SK-N-SH (cell line): ENCODE measurements around the gene SAMD4A. TPM values are rescaled to one million over a fixed set of nuclear protein-coding genes. Genes with fewer than 3 reads are reported as not detected.

Experiments used
- CTCF ChIA-PET: fragments of 300-600, 350-600 bp; formaldehyde crosslinking; extraction: SDS; loops from one replicate; lab custom pipeline; 2021; lab: Yijun Ruan, JAX
- POLR2A ChIA-PET: fragments of 350-600 bp; sonication (Branson Sonifier 250); formaldehyde crosslinking; extraction: SDS; loops from one replicate; lab custom pipeline; 2020; ENCODE audit warnings: antibody characterized with exemption, inconsistent platforms; lab: Yijun Ruan, JAX
- DNase-seq: peaks from one replicate; pipeline ENCODE4 v3.0.0; 2012
- H2AFZ ChIP-seq: fragments of 200-600 bp; sonication (generic); 2 replicates; pipeline ENCODE4 v1.8.1; 2016; ENCODE audit warnings: antibody characterized with exemption, mild to moderate bottlenecking, low read depth
- H3F3A ChIP-seq: fragments of 200-600 bp; sonication (generic); replicated peaks from 2 replicates; pipeline ENCODE3; 2016; ENCODE audit warnings: antibody characterized with exemption, mild to moderate bottlenecking; ENCODE audit not compliant: insufficient read depth
- H3K27ac ChIP-seq, 2 experiments: fragments of 200-500 bp in 1 of 2; fragments of 200-600 bp in 1 of 2; sonication (Bioruptor generic) in 1 of 2; sonication (generic), shearing (Covaris generic) in 1 of 2; 2 replicates each; pipeline versions ENCODE4 v1.5.1 to v1.6.1; 2014 to 2016; ENCODE audit warnings: low read depth in 2 of 2, inconsistent platforms in 1 of 2, low read length in 1 of 2, mild to moderate bottlenecking in 1 of 2, mixed read lengths in 1 of 2
- H3K27me3 ChIP-seq: fragments of 200-600 bp; sonication (generic), shearing (Covaris generic); 2 replicates; pipeline ENCODE4 v1.6.1; 2016; ENCODE audit warnings: mixed run types; ENCODE audit not compliant: insufficient read depth
- H3K36me3 ChIP-seq, 2 experiments: fragments of 200-500 bp in 1 of 2; fragments of 200-600 bp in 1 of 2; sonication (Bioruptor generic) in 1 of 2; sonication (generic) in 1 of 2; replicated peaks in 1 of 2; 2 replicates each; pipeline versions ENCODE3 to v1.5.1; 2014 to 2016; ENCODE audit warnings: low read length in 1 of 2, mild to moderate bottlenecking in 1 of 2; ENCODE audit not compliant: insufficient read depth in 2 of 2, control insufficient read depth in 1 of 2
- H3K4me1 ChIP-seq, 2 experiments: fragments of 200-500 bp in 1 of 2; fragments of 200-600 bp in 1 of 2; sonication (Bioruptor generic) in 1 of 2; sonication (generic), shearing (Covaris generic) in 1 of 2; 2 replicates each; pipeline versions ENCODE4 v1.5.1 to v1.6.1; 2014 to 2016; ENCODE audit warnings: low read depth in 1 of 2, low read length in 1 of 2, mixed run types in 1 of 2; ENCODE audit not compliant: insufficient read depth in 2 of 2, control insufficient read depth in 1 of 2
- H3K4me2 ChIP-seq: fragments of 200-600 bp; sonication (generic), shearing (Covaris generic); 2 replicates; pipeline ENCODE4 v1.6.1; 2017; ENCODE audit warnings: mixed run types
- H3K4me3 ChIP-seq, 2 experiments: fragments of 200-500 bp in 1 of 2; fragments of 200-600 bp in 1 of 2; sonication (Bioruptor generic) in 1 of 2; sonication (generic), shearing (Covaris generic) in 1 of 2; 2 replicates each; pipeline versions ENCODE4 v1.5.1 to v1.8.1; 2014 to 2016; ENCODE audit warnings: low read depth in 2 of 2, inconsistent platforms in 1 of 2, low read length in 1 of 2, mild to moderate bottlenecking in 1 of 2, mixed read lengths in 1 of 2, moderate library complexity in 1 of 2
- H3K79me2 ChIP-seq: fragments of 200-600 bp; sonication (generic); 2 replicates; pipeline ENCODE4 v1.8.1; 2017; ENCODE audit warnings: mild to moderate bottlenecking; ENCODE audit not compliant: insufficient read depth
- H3K9ac ChIP-seq: fragments of 200-600 bp; sonication (generic); 2 replicates; pipeline ENCODE4 v1.6.1; 2017; ENCODE audit warnings: mixed run types
- H3K9me2 ChIP-seq: fragments of 200-600 bp; sonication (generic); 2 replicates; pipeline ENCODE4 v1.6.1; 2017; ENCODE audit warnings: mixed run types
- H3K9me3 ChIP-seq: fragments of 200-600 bp; sonication (generic); 2 replicates; pipeline ENCODE4 v1.6.1; 2017; ENCODE audit warnings: mixed run types, mild to moderate bottlenecking, moderate library complexity
- H4K20me1 ChIP-seq: fragments of 200-600 bp; sonication (generic); 2 replicates; pipeline ENCODE4 v1.6.1; 2017; ENCODE audit warnings: mild to moderate bottlenecking, mixed run types; ENCODE audit not compliant: insufficient read depth
- FOXJ3 ChIP-seq: sonication (generic); formaldehyde crosslinking; IDR thresholded peaks from 2 replicates; pipeline ENCODE4 v1.5.1; 2020; ENCODE audit warnings: mild to moderate bottlenecking, missing genetic modification reagents
- FOXM1 ChIP-seq: IDR thresholded peaks from 2 replicates; pipeline ENCODE4 v1.4.0; 2012; ENCODE audit warnings: low read depth, mild to moderate bottlenecking
- GABPA ChIP-seq: IDR thresholded peaks from 2 replicates; pipeline ENCODE4 v1.4.0; 2012; ENCODE audit warnings: low read depth, mild to moderate bottlenecking
- IRF3 ChIP-seq: fragments of 150-350 bp; IDR thresholded peaks from 2 replicates; pipeline ENCODE4 v1.6.1; 2016; ENCODE audit warnings: mild to moderate bottlenecking, low read depth, low read length
- JUND ChIP-seq: IDR thresholded peaks from 2 replicates; pipeline ENCODE4 v1.4.0; 2012
- MEF2A ChIP-seq: IDR thresholded peaks from 2 replicates; pipeline ENCODE4 v1.4.0; 2012; ENCODE audit warnings: low read depth, borderline replicate concordance
- PBX3 ChIP-seq: IDR thresholded peaks from 2 replicates; pipeline ENCODE4; 2012
- POLR2AphosphoS5 ChIP-seq: IDR thresholded peaks from 2 replicates; pipeline ENCODE4 v1.6.1; 2012; ENCODE audit warnings: low read depth, low read length
- RAD21 ChIP-seq: IDR thresholded peaks from 2 replicates; pipeline ENCODE4 v1.6.1; 2012; ENCODE audit warnings: mild to moderate bottlenecking, low read length
- RCOR1 ChIP-seq: fragments of 150-350 bp; IDR thresholded peaks from 2 replicates; pipeline ENCODE4 v1.6.1; 2017; ENCODE audit warnings: antibody characterized with exemption, low read length
- RXRA ChIP-seq: IDR thresholded peaks from 2 replicates; pipeline ENCODE4 v1.4.0; 2012; ENCODE audit warnings: low read depth, mild to moderate bottlenecking, borderline replicate concordance
- TAF1 ChIP-seq: IDR thresholded peaks from 2 replicates; pipeline ENCODE4 v1.6.1; 2012; ENCODE audit warnings: low read depth, mild to moderate bottlenecking, low read length, moderate library complexity, borderline replicate concordance
- TCF12 ChIP-seq: IDR thresholded peaks from 2 replicates; pipeline ENCODE4 v1.4.0; 2012
- USF1 ChIP-seq: IDR thresholded peaks from 2 replicates; pipeline ENCODE4 v1.4.0; 2012; ENCODE audit warnings: low read depth, borderline replicate concordance
- USF2 ChIP-seq: fragments of 150-350 bp; IDR thresholded peaks from 2 replicates; pipeline ENCODE4 v1.6.1; 2017; ENCODE audit warnings: antibody characterized with exemption, low read length, low read depth, borderline replicate concordance
- YY1 ChIP-seq: IDR thresholded peaks from 2 replicates; pipeline ENCODE4 v1.4.0; 2012; ENCODE audit warnings: low read depth, mild to moderate bottlenecking
- ZBTB33 ChIP-seq: IDR thresholded peaks from 2 replicates; pipeline ENCODE4 v1.4.0; 2012; ENCODE audit warnings: low read depth, borderline replicate concordance
- WGBS: methylation state at CpG from one replicate; pipeline ENCODE4 v1.1.6; 2017; ENCODE audit warnings: low lambda C conversion rate; 5-methylcytosine and 5-hydroxymethylcytosine counted together
- polyA plus RNA-seq, 3 experiments: library from polyadenylated mRNA; depleted of rRNA; stranded (reverse); fragments of >200 nt; gene quantifications; 2 replicates each; pipeline ENCODE4 v1.2.3, GENCODE V29; 2012

SAMD4A gene
- polyA plus RNA-seq, 1 of the 3 experiments (the other 2 are of a cell fraction), result 5.0 TPM

GRCh38 chr14:54709444-54709843 lies 142.5 kb downstream of the SAMD4A start:
- H3K27me3 ChIP-seq, result no peaks in the 10 kb centered on the region
- H3K27ac ChIP-seq, result no peak overlapping the region
- peaks cover 0 to 10% of the 10 kb centered on the region in 2 experiments; a peak in 1 of 4 replicates for H3K4me1 ChIP-seq
- H3K79me2 ChIP-seq, result peaks cover 98% of the 10 kb centered on the region
- DNase-seq, result no peak
- H4K20me1 ChIP-seq, result peaks cover 55% of the 10 kb centered on the region
- no peak overlapping the region for H3K4me3 ChIP-seq
- H2AFZ ChIP-seq, result no peak overlapping the region
- 84% methylated on average over 2 of the region's 2 CpGs for WGBS
- no peak overlapping the region for H3K4me2 ChIP-seq
- ChIA-PET CTCF (interaction anchor here (1.0 to 2.3 kb wide), 2 partner anchors 15 to 18 kb away, joined by 4 to 9 read pairs; no protein-coding TSS in a partner anchor), POLR2A (no interaction called here)
- no peak overlapping the region for H3K9ac ChIP-seq
- H3K9me2 ChIP-seq, result no peaks in the 10 kb centered on the region
- no peaks in the 10 kb centered on the region for H3K9me3 ChIP-seq
- TF ChIP-seq ZBTB33, result no peak
- no peak for TF ChIP-seq YY1
- no peak for TF ChIP-seq GABPA
- TF ChIP-seq FOXM1, result no peak
- no peak for TF ChIP-seq RCOR1
- no peak for TF ChIP-seq TAF1
- TF ChIP-seq JUND, result no peak
- TF ChIP-seq POLR2AphosphoS5, result no peak
- TF ChIP-seq RXRA, result no peak
- TF ChIP-seq TCF12, result no peak
- TF ChIP-seq IRF3, result no peak
- no peak for TF ChIP-seq PBX3
- no peak for TF ChIP-seq USF1
- no peak for TF ChIP-seq RAD21
- TF ChIP-seq USF2, result no peak
- TF ChIP-seq MEF2A, result no peak
- no peak for TF ChIP-seq FOXJ3 (CRISPR knock-in tag)
- H3F3A ChIP-seq, result peaks cover 9% of the 10 kb centered on the region
- peaks cover 0 to 19% of the 10 kb centered on the region in 2 experiments for H3K36me3 ChIP-seq
